Adipose tissue (tissue), 3 donors: ENCODE measurements around the gene TEX19. TPM values are rescaled to one million over a fixed set of nuclear protein-coding genes. Genes with fewer than 3 reads are reported as not detected.
"Not testable (repeated sequence)": the region's sequence is repeated elsewhere in the genome, so short reads cannot be mapped to it uniquely, and the experiment has no call there.

Experiments used
- H3K27ac ChIP-seq: one replicate; pipeline ENCODE4 v1.5.1; 2013; ENCODE audit warnings: low read depth, low read length
- WGBS, 3 donors: extraction: QIAGEN DNeasy Blood & Tissue Kit; methylation state at CpG; one replicate each; pipeline ENCODE4 v1.1.7; 2013; 5-methylcytosine and 5-hydroxymethylcytosine counted together
- polyA plus RNA-seq, 3 donors: library from polyadenylated mRNA; stranded (reverse); fragments of 200-250 nt; gene quantifications; one replicate each; pipeline ENCODE4 v1.2.3, GENCODE V29; 2013
- donor health status: healthy with polysubstance abuse.
- donor health status: Bipolar disorder and iron deficiency.
- donor health status: healthy.

Gene TEX19
- polyA plus RNA-seq, 3 donors = not detected

GRCh38 chr17:82382220-82382932, 23.3 kb downstream of the TEX19 start:
- not testable (repeated sequence) for H3K27ac ChIP-seq
- 86 to 88% (median 87%) methylated on average over 20 to 21 of the region's 21 CpGs for WGBS, 3 donors

- 79 to 86% (median 83%) methylated on average over 11 of the region's 11 CpGs for WGBS, 3 donors
- H3K27ac ChIP-seq = no peak overlapping the region
Observed at GRCh38 chr17:82382933-82383255, 23.8 kb downstream of the TEX19 start.

- no peak overlapping the region for H3K27ac ChIP-seq
- WGBS, 3 donors = 55 to 66% (median 60%) methylated on average over 16 to 18 of the region's 18 CpGs
Observed at GRCh38 chr17:82383411-82383810, 24.4 kb downstream of the TEX19 start.

GRCh38 chr17:82384051-82384729, 25.1 kb downstream of the TEX19 start:
- H3K27ac ChIP-seq = no peak overlapping the region
- 34 to 76% (median 73%) methylated on average over 22 of the region's 22 CpGs for WGBS, 3 donors

- no peak overlapping the region for H3K27ac ChIP-seq
- 22 to 54% (median 51%) methylated on average over 26 of the region's 26 CpGs for WGBS, 3 donors
Observed at GRCh38 chr17:82384730-82385481, 25.9 kb downstream of the TEX19 start.

- H3K27ac ChIP-seq = no peak overlapping the region
- 28 to 69% (median 28%) methylated on average over 24 to 26 of the region's 26 CpGs for WGBS, 3 donors
Observed at GRCh38 chr17:82385559-82386254, 26.7 kb downstream of the TEX19 start.

- no peak overlapping the region for H3K27ac ChIP-seq
- 33 to 83% (median 39%) methylated on average over 14 to 17 of the region's 17 CpGs for WGBS, 3 donors
Observed at GRCh38 chr17:82386255-82386831, 27.3 kb downstream of the TEX19 start.

GRCh38 chr17:82386881-82387704, 28.0 kb downstream of the TEX19 start:
- H3K27ac ChIP-seq = no peak overlapping the region
- 40 to 73% (median 47%) methylated on average over 35 to 38 of the region's 38 CpGs for WGBS, 3 donors

- no peak overlapping the region for H3K27ac ChIP-seq
- 66 to 89% (median 76%) methylated on average over 3 of the region's 3 CpGs for WGBS, 3 donors
Observed at GRCh38 chr17:82387705-82388106, 28.7 kb downstream of the TEX19 start.

GRCh38 chr17:82388223-82388921, 29.3 kb downstream of the TEX19 start:
- 57 to 69% (median 69%) methylated on average over 31 to 34 of the region's 34 CpGs for WGBS, 3 donors

GRCh38 chr17:82388922-82389283, 29.9 kb downstream of the TEX19 start:
- WGBS, 3 donors = 69 to 83% (median 69%) methylated on average over 19 to 21 of the region's 21 CpGs
- no peak overlapping the region for H3K27ac ChIP-seq

More at GRCh38 chr17:82388223-82388921, 29.3 kb downstream of the TEX19 start:
- H3K27ac ChIP-seq = no peak overlapping the region

GRCh38 chr17:82389379-82389778, 30.3 kb downstream of the TEX19 start:
- 85 to 92% (median 86%) methylated on average over 10 of the region's 10 CpGs for WGBS, 3 donors
- H3K27ac ChIP-seq = no peak overlapping the region

GRCh38 chr17:82390015-82390859, 31.2 kb downstream of the TEX19 start:
- no peak overlapping the region for H3K27ac ChIP-seq
- 90 to 95% (median 95%) methylated on average over 28 to 32 of the region's 34 CpGs for WGBS, 3 donors

GRCh38 chr17:82390860-82391435, 31.9 kb downstream of the TEX19 start:
- WGBS, 3 donors = 72 to 92% (median 85%) methylated on average over 11 to 13 of the region's 13 CpGs
- no peak overlapping the region for H3K27ac ChIP-seq

GRCh38 chr17:82391496-82392066, 32.5 kb downstream of the TEX19 start:
- H3K27ac ChIP-seq = no peak overlapping the region
- 94 to 96% (median 95%) methylated on average over 22 to 23 of the region's 23 CpGs for WGBS, 3 donors
